Vagina (tissue), 2 donors: Measurements from ENCODE around the gene ARPC5. TPM values are rescaled to one million over a fixed set of nuclear protein-coding genes. Genes with fewer than 3 reads are reported as not detected.
A peak's percentile ranks its signal among the peaks of the same experiment; 100 is the strongest.

ENCODE experiments used
- DNase-seq, 2 donors: peaks; one replicate each; pipeline ENCODE4 v3.0.0-alpha.2; 2017; ENCODE audit errors: extremely low spot score in 2 of 2
- H3K27ac ChIP-seq: fragments of 200-600 bp; sonication (generic); one replicate; pipeline ENCODE4 v1.5.1; 2019
- H3K27me3 ChIP-seq: fragments of 200-600 bp; sonication (generic); one replicate; pipeline ENCODE4 v1.5.1; 2019
- H3K36me3 ChIP-seq, 2 donors: fragments of 200-600 bp; sonication (generic); one replicate each; pipeline ENCODE4 v1.5.1; 2017 to 2019
- H3K4me1 ChIP-seq: fragments of 200-600 bp; sonication (generic); one replicate; pipeline ENCODE4 v1.5.1; 2019
- H3K4me3 ChIP-seq, 2 donors: fragments of 200-600 bp; sonication (generic); 1 replicate in 1 of 2; 2 replicates in 1 of 2; pipeline ENCODE4 v1.5.1; 2016 to 2019
- H3K9me3 ChIP-seq: fragments of 200-600 bp; sonication (generic); one replicate; pipeline ENCODE4 v1.5.1; 2019
- POLR2A ChIP-seq, 2 donors: fragments of 450-650 bp; IDR thresholded peaks; one replicate each; pipeline ENCODE4 v1.6.1; 2017; ENCODE audit warnings: antibody characterized with exemption in 2 of 2, mild to moderate bottlenecking in 2 of 2, moderate library complexity in 2 of 2
- POLR2AphosphoS5 ChIP-seq, 2 donors: sonication (generic); formaldehyde crosslinking; IDR thresholded peaks; one replicate each; pipeline ENCODE4 v1.9.0; 2017; ENCODE audit warnings: antibody characterized with exemption in 2 of 2, mild to moderate bottlenecking in 2 of 2, low read depth in 1 of 2; ENCODE audit not compliant: insufficient read depth in 1 of 2
- intact Hi-C: fragments of 100-400 bp; cut with DNase I; formaldehyde crosslinking; loops from one replicate; pipeline ENCODE4 v1.15.1; 2023
- total RNA-seq: library from RNA; depleted of rRNA; stranded (reverse); fragments of >200 nt; gene quantifications from one replicate; pipeline ENCODE4 v1.2.3, GENCODE V29; 2016
- TF ChIP-seq, protein P1 (sequence below), 3 experiments: fragments of 450-650 bp in 2 of 3; fragments of 200-600 bp in 1 of 3; sonication (generic) in 1 of 3; IDR thresholded peaks; one replicate each; pipeline ENCODE4 v1.5.1; 2017 to 2019; ENCODE audit warnings: antibody characterized with exemption in 3 of 3, mild to moderate bottlenecking in 2 of 3, moderate library complexity in 2 of 3

Gene ARPC5
- total RNA-seq, 1 donor from 2014 or later: 48.4 TPM

DNA sequence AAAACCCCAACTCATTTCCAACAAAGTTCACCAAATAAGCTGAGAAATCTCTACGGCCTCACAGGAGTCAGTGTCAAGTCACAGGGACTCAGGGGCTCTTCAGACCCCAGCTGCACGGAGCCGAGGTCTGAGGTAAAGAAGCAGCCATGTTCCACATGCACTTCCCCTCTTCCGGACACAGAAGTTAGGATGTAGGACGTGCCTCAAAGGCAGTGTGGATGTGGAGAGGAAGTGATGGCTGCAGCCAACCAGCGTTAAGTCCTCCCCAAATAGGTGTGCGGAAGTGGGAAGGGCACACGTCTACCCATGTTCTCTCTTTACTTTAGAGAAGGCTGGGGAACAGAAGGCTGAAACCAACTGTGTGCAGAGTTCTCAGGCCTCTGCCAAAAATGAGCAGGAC is 30.8 kb downstream of the ARPC5 start:
- intact Hi-C loops: no loop called here
- Histone ChIP-seq H3K4me3 (no peak overlapping the region), H3K27ac (no peak overlapping the region), H3K36me3 (no peaks in the 10 kb centered on the region), H3K27me3 (no peaks in the 10 kb centered on the region), H3K4me1 (peaks cover 7% of the 10 kb centered on the region), H3K9me3 (no peaks in the 10 kb centered on the region)
- TF ChIP-seq POLR2A (IDR thresholded peaks at IDR 0.05) (no peak), POLR2AphosphoS5 (IDR thresholded peaks at IDR 0.05; ENCODE audit: insufficient read depth in 1 of 2, low read depth in 1 of 2) (no peak)
- TF ChIP-seq, protein P1, sequence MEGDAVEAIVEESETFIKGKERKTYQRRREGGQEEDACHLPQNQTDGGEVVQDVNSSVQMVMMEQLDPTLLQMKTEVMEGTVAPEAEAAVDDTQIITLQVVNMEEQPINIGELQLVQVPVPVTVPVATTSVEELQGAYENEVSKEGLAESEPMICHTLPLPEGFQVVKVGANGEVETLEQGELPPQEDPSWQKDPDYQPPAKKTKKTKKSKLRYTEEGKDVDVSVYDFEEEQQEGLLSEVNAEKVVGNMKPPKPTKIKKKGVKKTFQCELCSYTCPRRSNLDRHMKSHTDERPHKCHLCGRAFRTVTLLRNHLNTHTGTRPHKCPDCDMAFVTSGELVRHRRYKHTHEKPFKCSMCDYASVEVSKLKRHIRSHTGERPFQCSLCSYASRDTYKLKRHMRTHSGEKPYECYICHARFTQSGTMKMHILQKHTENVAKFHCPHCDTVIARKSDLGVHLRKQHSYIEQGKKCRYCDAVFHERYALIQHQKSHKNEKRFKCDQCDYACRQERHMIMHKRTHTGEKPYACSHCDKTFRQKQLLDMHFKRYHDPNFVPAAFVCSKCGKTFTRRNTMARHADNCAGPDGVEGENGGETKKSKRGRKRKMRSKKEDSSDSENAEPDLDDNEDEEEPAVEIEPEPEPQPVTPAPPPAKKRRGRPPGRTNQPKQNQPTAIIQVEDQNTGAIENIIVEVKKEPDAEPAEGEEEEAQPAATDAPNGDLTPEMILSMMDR (IDR thresholded peaks at IDR 0.05): no peak
- DNase-seq: no peak

DNA sequence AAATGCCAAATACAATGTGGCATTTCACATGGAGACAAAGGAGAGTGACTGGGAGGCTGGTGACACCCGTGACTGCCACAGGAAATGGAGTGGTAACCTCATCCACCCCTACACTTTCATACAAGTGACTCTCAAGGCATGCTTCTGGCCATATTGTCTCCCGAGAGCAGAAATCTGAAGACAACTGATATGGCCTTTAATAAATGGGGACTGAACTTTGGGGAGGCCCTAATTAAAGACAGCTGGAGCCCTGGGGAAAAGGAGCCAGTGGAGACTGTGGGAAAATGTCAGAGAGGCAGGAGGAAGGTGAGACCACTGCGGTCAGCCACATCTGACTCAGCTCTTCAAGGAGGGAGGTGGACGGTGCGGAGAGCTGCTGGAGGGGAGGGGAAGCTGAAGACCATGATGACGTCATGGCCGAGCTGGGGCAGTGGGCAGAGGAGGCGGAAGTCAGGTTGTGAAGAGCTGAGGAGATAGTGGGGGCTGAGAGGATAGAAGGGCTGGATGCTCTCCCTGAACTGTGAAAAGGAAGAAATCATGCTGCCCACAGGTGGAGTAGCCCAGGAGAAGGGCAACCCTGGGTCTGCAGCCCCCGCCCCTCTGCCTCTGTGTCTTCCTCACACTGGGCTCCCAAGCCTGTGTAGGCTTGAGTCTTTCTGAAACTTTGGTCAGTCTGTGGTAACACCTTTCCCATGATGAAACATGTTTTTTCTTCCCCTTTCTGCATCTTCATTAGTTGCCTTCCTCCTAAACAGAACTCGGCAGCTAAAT is 31.4 kb downstream of the ARPC5 start:
- intact Hi-C loops: no loop called here
- Histone ChIP-seq H3K27ac (no peak overlapping the region), H3K36me3 (no peaks in the 10 kb centered on the region), H3K9me3 (no peaks in the 10 kb centered on the region), H3K4me1 (peaks cover 7% of the 10 kb centered on the region), H3K4me3 (no peak overlapping the region), H3K27me3 (no peaks in the 10 kb centered on the region)
- no peak for DNase-seq
- TF ChIP-seq, protein P1 (IDR thresholded peaks at IDR 0.05): no peak
- TF ChIP-seq POLR2A (IDR thresholded peaks at IDR 0.05): no peak
- no peak for TF ChIP-seq POLR2AphosphoS5 (IDR thresholded peaks at IDR 0.05; ENCODE audit: insufficient read depth in 1 of 2, low read depth in 1 of 2)

DNA sequence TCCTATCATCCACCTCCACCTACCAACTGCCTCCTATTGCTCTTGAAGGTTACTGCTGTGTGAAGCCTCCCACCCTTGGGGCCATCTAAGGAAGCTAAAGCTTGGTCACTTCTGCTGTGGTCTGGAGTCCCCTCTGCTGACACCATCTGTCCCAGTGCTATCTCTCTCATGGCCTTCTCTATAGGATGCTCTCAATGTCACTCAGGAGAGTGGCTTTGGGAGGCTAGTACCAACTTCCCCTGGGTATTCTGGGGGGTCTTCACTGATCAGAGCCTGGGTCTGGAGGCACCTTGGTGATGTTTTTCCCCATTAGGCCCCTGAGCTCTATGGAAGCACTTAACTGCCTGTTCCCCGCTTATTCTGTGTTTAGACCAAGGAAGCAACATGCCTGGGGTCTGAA is 33.1 kb downstream of the ARPC5 start:
- Histone ChIP-seq H3K27ac (no peak overlapping the region), H3K9me3 (no peaks in the 10 kb centered on the region), H3K4me3 (no peak overlapping the region), H3K36me3 (no peaks in the 10 kb centered on the region), H3K27me3 (no peaks in the 10 kb centered on the region), H3K4me1 (peaks cover 7% of the 10 kb centered on the region)
- intact Hi-C loops: no loop called here
- no peak for DNase-seq
- TF ChIP-seq POLR2A (IDR thresholded peaks at IDR 0.05) (no peak), POLR2AphosphoS5 (IDR thresholded peaks at IDR 0.05; ENCODE audit: insufficient read depth in 1 of 2, low read depth in 1 of 2) (no peak)
- TF ChIP-seq, protein P1 (IDR thresholded peaks at IDR 0.05): no peak

DNA sequence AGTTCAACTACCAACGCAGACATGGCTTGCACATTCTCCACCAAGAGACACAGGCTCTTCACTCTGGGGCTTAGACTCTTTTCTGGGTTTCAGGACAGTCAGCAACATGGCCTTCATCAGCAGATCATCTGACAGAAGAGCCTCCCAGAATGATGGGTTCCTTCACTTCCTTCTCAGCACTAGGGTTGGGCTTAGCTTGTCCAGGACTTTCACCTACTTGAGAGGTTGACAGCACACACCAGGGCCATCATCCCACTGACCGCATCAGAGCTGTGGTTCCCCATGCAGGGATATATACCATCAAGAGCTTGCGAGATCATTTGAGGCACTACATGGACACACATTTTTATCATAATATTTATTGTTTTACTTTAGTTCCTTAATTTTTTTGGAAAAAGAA is 34.9 kb downstream of the ARPC5 start:
- no peak overlapping the region for H3K4me3 ChIP-seq
- TF ChIP-seq POLR2AphosphoS5 (IDR thresholded peaks at IDR 0.05; ENCODE audit: insufficient read depth in 1 of 2, low read depth in 1 of 2) (no peak), POLR2A (IDR thresholded peaks at IDR 0.05) (no peak)
- TF ChIP-seq, protein P1 (IDR thresholded peaks at IDR 0.05): no peak
- no peaks in the 10 kb centered on the region for H3K36me3 ChIP-seq
- H3K9me3 ChIP-seq: no peaks in the 10 kb centered on the region
- H3K27me3 ChIP-seq: no peaks in the 10 kb centered on the region
- DNase-seq: no peak
- intact Hi-C loops: no loop called here
- no peak overlapping the region for H3K27ac ChIP-seq
- H3K4me1 ChIP-seq: peaks cover 7% of the 10 kb centered on the region

DNA sequence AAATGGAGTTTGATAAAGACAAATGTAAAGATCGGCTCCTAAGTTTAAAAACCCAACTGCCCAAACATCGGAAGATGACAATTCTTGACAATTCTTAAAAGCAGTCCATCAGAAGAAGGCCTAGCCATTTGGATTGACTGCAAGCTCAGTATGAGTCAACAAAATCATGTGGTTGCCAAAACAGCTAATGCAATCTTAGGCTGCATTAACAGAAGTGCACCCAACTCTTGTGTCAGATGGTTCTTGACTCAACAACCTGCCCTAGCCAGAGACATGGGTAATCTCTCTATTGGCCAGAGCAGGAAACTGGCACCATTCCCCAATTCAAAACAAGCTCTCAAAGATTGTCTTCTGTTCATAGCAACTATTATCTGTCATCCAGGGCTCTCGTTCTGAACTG is 35.4 kb downstream of the ARPC5 start:
- intact Hi-C loops: no loop called here
- DNase-seq: no peak
- no peaks in the 10 kb centered on the region for H3K27me3 ChIP-seq
- peak in 1 of 2 donors; percentile 85 for TF ChIP-seq POLR2AphosphoS5 (IDR thresholded peaks at IDR 0.05; ENCODE audit: insufficient read depth in 1 of 2, low read depth in 1 of 2)
- TF ChIP-seq, protein P1 (IDR thresholded peaks at IDR 0.05): no peak
- H3K4me3 ChIP-seq: no peak overlapping the region
- no peak overlapping the region for H3K27ac ChIP-seq
- no peaks in the 10 kb centered on the region for H3K9me3 ChIP-seq
- no peaks in the 10 kb centered on the region for H3K36me3 ChIP-seq
- peaks cover 7% of the 10 kb centered on the region for H3K4me1 ChIP-seq
